Measurements from ENCODE around the gene ZNF786. TPM values are rescaled to one million over a fixed set of nuclear protein-coding genes. Genes with fewer than 3 reads are reported as not detected.

The ZNF786 gene, protein sequence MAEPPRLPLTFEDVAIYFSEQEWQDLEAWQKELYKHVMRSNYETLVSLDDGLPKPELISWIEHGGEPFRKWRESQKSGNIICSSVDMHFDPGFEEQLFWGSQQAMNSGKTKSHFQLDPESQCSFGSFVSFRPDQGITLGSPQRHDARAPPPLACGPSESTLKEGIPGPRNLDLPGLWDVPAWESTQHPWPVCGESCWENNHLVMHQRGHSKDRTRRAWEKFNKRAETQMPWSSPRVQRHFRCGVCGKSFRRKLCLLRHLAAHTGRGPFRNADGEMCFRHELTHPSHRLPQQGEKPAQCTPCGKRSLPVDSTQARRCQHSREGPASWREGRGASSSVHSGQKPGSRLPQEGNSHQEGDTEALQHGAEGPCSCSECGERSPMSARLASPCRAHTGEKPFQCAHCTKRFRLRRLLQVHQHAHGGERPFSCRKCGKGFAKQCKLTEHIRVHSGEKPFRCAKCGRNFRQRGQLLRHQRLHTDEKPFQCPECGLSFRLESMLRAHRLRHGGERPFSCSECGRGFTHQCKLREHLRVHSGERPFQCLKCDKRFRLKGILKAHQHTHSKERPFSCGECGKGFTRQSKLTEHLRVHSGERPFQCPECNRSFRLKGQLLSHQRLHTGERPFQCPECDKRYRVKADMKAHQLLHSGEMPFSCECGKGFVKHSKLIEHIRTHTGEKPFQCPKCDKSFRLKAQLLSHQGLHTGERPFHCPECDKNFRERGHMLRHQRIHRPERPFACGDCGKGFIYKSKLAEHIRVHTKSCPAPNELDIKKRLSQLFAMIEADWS
- total RNA-seq = 1 to 10 TPM; 1.3 to 4.1 (median 3.1) TPM

GRCh38 chr7:149090397-149091195, at the start of gene ZNF786:
ZNF786 (minus strand) TSS chr7:149090718; CDS start chr7:149090640, 78 bp downstream.
- TF ChIP-seq CTCF (IDR thresholded peaks at IDR 0.05; ENCODE audit: low read depth) = no peak

DNA sequence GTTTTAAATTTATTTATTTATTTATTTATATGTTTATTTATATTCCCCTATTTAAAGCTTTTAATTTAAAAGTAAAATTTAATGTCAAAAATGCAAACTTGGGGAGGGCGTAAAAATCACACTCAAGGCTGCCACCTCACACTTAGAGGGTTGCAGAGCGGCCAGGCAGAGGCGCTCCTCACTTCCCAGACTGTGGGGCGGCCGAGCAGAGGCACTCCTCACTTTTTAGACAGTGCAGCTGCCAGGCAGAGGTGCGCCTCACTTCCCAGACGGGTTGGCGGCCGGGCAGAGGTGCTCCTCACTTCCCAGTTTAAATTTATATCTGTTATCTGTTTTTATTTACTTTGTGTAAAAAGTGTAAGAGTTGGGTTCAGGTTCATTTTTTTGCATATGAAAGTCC, 45.6 kb upstream of the ZNF786 start:
- no peak for TF ChIP-seq CTCF (IDR thresholded peaks at IDR 0.05; ENCODE audit: low read depth)

- no peak for TF ChIP-seq CTCF (IDR thresholded peaks at IDR 0.05; ENCODE audit: low read depth)
Observed at GRCh38 chr7:149133028-149133710, 42.7 kb upstream of the ZNF786 start.

DNA sequence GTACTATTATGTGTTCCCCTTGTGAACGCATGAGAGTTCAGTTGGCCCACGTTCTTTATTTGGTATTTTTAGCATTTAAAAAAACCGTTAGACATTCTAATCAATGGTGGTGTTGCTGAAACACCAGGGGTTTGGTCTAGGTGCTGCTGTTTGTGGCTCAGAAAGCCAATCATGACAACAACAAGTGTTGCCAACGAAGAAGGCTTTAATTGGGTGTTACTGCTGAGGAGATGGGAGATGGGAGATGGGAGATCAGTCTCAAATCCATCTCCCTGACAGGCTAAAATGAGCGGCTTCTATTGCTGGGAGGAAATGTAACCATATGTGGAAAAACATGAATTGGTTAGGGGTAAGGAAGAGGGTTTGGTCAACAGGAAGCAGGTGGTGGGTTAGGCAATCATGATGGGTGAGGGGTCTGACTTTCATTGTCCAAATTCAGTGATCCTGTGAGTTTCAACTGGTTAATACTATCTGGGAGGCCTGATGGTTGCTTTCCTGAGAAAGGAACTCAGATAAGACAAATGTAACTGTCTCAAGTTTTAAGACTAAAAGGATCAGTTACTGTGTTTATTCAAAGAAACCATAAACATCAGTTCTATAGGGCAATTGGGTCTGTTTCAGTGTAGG, 40.2 kb upstream of the ZNF786 start:
- TF ChIP-seq CTCF (IDR thresholded peaks at IDR 0.05; ENCODE audit: low read depth) = no peak

- TF ChIP-seq CTCF (IDR thresholded peaks at IDR 0.05; ENCODE audit: low read depth) = no peak
Observed at GRCh38 chr7:149126662-149127266, 36.2 kb upstream of the ZNF786 start.

DNA sequence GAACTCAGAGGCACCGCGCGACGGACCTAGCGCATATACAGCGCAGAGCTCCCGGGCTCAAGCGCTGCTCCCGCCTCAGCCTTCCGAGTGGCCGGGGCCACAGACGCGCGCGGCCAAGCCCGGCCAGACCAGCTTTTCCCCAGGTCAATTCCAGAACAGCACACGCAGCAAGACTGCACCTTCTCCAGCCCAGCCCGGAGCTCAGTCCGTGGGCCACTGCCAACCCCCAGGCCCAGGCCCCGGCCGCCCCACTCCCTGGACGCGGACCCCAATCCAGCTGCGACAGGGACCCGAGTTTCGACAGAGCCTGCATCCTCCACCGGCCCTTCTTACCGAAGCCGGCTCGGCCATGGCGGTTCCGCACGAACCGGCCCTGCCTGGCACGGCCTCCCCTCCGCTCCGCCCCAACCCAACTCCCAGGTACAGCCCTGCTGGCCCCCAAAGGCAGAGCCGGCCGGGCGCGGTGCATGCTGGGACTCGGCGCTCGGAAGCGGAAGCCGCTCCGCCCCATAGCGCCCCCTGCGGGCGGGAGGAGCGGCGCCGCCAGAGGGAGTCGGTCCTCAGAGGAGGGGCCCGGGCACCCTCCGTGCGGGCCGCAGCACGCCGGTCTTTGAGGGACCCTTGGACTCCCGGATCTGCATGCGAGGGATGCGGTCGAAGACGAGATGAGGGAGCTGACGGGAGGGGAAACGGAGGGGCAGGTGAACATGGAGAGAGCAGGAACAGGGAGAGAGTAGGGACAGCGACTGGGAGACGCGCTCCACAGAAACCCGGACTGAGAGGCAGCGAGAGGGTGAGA, 35.5 kb upstream of the ZNF786 start, which contains the start of gene ZNF425:
TSS of gene ZNF425 (minus strand) at position 462 of the 799 bp plus-strand sequence. CDS start at position 351, 111 bp downstream.
- no peak for TF ChIP-seq CTCF (IDR thresholded peaks at IDR 0.05; ENCODE audit: low read depth)

All from subcutaneous adipose tissue (tissue), 4 donors.